ENCODE results near the gene ZNF783. TPM values are rescaled to one million over a fixed set of nuclear protein-coding genes. Genes with fewer than 3 reads are reported as not detected.
"Not testable (repeated sequence)": the region's sequence is repeated elsewhere in the genome, so short reads cannot be mapped to it uniquely, and the experiment has no call there.

Gene ZNF783
- total RNA-seq, 2 experiments from 2014 or later: 13.2 to 13.4 TPM

GRCh38 chr7:149225106-149225505 lies 36.9 kb upstream of the ZNF783 start:
- Mint-ChIP-seq H3K4me1 (ENCODE audit: low read depth) (no peaks in the 10 kb centered on the region), H3K4me3 (no peak overlapping the region), H3K36me3 (ENCODE audit: low read depth) (peaks cover 37% of the 10 kb centered on the region), H3K9me3 (no peaks in the 10 kb centered on the region), H3K27me3 (no peaks in the 10 kb centered on the region), H3K27ac (no peak overlapping the region)
- ChIA-PET POLR2A (interaction anchor here (1.8 kb wide), 1 partner anchor 29 kb away, joined by 4 read pairs; the partner anchor contains the start of gene ZNF282), CTCF (no interaction called here)
- intact Hi-C loops (cut with micrococcal nuclease): no loop called here
- no peak for ATAC-seq
- DNase-seq: no peak
- TF ChIP-seq CTCF (IDR thresholded peaks at IDR 0.05): no peak

GRCh38 chr7:149225656-149226055 lies 36.3 kb upstream of the ZNF783 start:
- H3K9me3 Mint-ChIP-seq: no peaks in the 10 kb centered on the region
- CTCF ChIA-PET: interaction anchor here (0.6 kb wide), 1 partner anchor 722 kb away, joined by 3 read pairs; no protein-coding TSS in a partner anchor
- DNase-seq (no peak), ATAC-seq (no peak)
- POLR2A ChIA-PET: interaction anchor here (1.8 kb wide), 1 partner anchor 30 kb away, joined by 4 read pairs; the partner anchor contains the start of gene ZNF282
- H3K36me3 Mint-ChIP-seq (ENCODE audit: low read depth): peaks cover 34% of the 10 kb centered on the region
- intact Hi-C loops (cut with micrococcal nuclease): no loop called here
- H3K27ac Mint-ChIP-seq: no peak overlapping the region
- H3K27me3 Mint-ChIP-seq: no peaks in the 10 kb centered on the region
- no peaks in the 10 kb centered on the region for H3K4me1 Mint-ChIP-seq (ENCODE audit: low read depth)
- H3K4me3 Mint-ChIP-seq: no peak overlapping the region
- no peak for TF ChIP-seq CTCF (IDR thresholded peaks at IDR 0.05)

- H3K4me3 Mint-ChIP-seq; H3K27me3 Mint-ChIP-seq; POLR2A ChIA-PET; H3K9me3 Mint-ChIP-seq; ATAC-seq; H3K4me1 Mint-ChIP-seq (ENCODE audit: low read depth); intact Hi-C loops (cut with micrococcal nuclease); DNase-seq; CTCF ChIA-PET; H3K27ac Mint-ChIP-seq: not testable (repeated sequence)
- peaks cover 31% of the 10 kb centered on the region for H3K36me3 Mint-ChIP-seq (ENCODE audit: low read depth)
These were observed 35.6 kb upstream of the ZNF783 start for GRCh38 chr7:149226366-149226765.

- no peak for ATAC-seq
These were observed 35.0 kb upstream of the ZNF783 start for GRCh38 chr7:149226840-149227494.

GRCh38 chr7:149228831-149229471 lies 33.0 kb upstream of the ZNF783 start:
- intact Hi-C loops (cut with micrococcal nuclease): no loop called here
- Mint-ChIP-seq H3K9me3 (no peaks in the 10 kb centered on the region), H3K4me1 (ENCODE audit: low read depth) (no peaks in the 10 kb centered on the region), H3K27ac (no peak overlapping the region), H3K36me3 (ENCODE audit: low read depth) (peaks cover 16% of the 10 kb centered on the region), H3K27me3 (peaks cover 2% of the 10 kb centered on the region), H3K4me3 (no peak overlapping the region)
- ChIA-PET CTCF (interaction anchor here (0.7 to 2.0 kb wide), 3 partner anchors 10 to 55 kb away, joined by 3 to 6 read pairs (median 3); no protein-coding TSS in a partner anchor), POLR2A (interaction anchor here (0.9 to 1.1 kb wide), 3 partner anchors 10 to 288 kb away, joined by 3 to 4 read pairs (median 3); no protein-coding TSS in a partner anchor)
- no peak for TF ChIP-seq CTCF (IDR thresholded peaks at IDR 0.05)
- ATAC-seq (no peak), DNase-seq (no peak)

More at GRCh38 chr7:149226840-149227494, 35.0 kb upstream of the ZNF783 start:
- Mint-ChIP-seq H3K9me3 (no peaks in the 10 kb centered on the region), H3K36me3 (ENCODE audit: low read depth) (peaks cover 26% of the 10 kb centered on the region), H3K4me3 (no peak overlapping the region), H3K4me1 (ENCODE audit: low read depth) (no peaks in the 10 kb centered on the region), H3K27me3 (peaks cover 2% of the 10 kb centered on the region), H3K27ac (no peak overlapping the region)
- intact Hi-C loops (cut with micrococcal nuclease): no loop called here
- ChIA-PET CTCF (no interaction called here), POLR2A (interaction anchor here (1.3 kb wide), 1 partner anchor 12 kb away, joined by 4 read pairs; no protein-coding TSS in a partner anchor)
- DNase-seq: no peak
- no peak for TF ChIP-seq CTCF (IDR thresholded peaks at IDR 0.05)

Data from activated CD8-positive, alpha-beta T cell treated with anti-CD3 and anti-CD28 coated beads for 36 hours (primary cell).